ENCODE measurements around the gene MROH8. TPM values are rescaled to one million over a fixed set of nuclear protein-coding genes. Genes with fewer than 3 reads are reported as not detected.

The MROH8 gene
- total RNA-seq, 4 donors from 2014 or later, result 0.59 to 6.8 (median 2.3) TPM

DNA sequence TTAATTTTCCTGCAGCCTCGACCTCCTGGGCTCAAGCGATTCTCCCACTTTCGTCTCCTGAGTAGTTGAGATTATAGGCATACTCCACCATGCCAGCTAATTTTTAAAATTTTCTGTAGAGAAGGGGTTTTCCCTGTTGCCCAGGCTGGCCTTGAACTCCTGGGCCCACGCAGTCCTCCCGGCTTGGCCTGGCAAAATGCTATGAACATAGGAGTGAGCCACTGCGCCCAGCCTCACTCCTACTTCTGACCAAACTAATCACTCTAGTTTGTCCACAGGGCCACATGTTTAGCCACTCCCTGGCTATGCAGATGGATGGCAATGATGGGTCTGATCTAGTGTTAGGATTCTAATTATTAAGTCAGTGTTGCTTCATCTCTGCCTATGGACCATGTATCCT, 32.1 kb downstream of the MROH8 start:
- WGBS, 2 donors, result 96 to 97% methylated on average over 6 of the region's 6 CpGs

DNA sequence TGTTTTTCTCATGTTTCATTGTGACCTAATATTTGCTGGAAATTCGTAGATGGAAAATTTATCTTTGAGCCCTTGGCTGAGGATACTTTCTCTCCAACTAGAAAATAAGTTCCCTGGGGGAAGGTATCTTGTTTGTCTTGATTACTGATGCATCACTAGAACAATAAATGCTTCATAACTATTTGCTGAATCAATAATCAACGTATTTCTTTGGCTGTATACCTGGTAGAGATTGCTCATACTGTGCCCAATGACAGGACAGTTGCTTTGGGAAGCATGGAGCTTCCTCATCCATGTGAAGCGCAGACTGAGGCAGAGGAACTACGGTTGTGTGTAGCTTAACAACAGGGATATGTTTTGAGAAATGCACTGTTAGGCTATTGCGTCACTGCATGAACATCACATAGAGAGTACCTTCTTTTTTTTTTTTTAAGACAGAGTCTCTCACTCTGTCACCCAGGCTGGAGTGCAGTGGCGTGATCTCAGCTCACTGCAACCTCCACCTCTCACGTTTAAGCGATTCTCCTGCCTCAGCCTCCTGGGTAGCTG, 34.4 kb downstream of the MROH8 start:
- intact Hi-C loops (cut with DNase I; ENCODE audit: low total_unique reads), result no loop called here
- H3K4me3 ChIP-seq (ENCODE audit: low read depth, poor library complexity, severe bottlenecking), result no peak overlapping the region
- DNase-seq (ENCODE audit: low spot score in 2 of 2), result no peak
- TF ChIP-seq, protein P1, sequence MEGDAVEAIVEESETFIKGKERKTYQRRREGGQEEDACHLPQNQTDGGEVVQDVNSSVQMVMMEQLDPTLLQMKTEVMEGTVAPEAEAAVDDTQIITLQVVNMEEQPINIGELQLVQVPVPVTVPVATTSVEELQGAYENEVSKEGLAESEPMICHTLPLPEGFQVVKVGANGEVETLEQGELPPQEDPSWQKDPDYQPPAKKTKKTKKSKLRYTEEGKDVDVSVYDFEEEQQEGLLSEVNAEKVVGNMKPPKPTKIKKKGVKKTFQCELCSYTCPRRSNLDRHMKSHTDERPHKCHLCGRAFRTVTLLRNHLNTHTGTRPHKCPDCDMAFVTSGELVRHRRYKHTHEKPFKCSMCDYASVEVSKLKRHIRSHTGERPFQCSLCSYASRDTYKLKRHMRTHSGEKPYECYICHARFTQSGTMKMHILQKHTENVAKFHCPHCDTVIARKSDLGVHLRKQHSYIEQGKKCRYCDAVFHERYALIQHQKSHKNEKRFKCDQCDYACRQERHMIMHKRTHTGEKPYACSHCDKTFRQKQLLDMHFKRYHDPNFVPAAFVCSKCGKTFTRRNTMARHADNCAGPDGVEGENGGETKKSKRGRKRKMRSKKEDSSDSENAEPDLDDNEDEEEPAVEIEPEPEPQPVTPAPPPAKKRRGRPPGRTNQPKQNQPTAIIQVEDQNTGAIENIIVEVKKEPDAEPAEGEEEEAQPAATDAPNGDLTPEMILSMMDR (IDR thresholded peaks at IDR 0.05), result no peak
- TF ChIP-seq POLR2A (IDR thresholded peaks at IDR 0.05), result no peak
- 88 to 89% methylated on average over 8 of the region's 8 CpGs for WGBS, 2 donors

More for the DNA sequence above, 32.1 kb downstream of the MROH8 start:
- intact Hi-C loops (cut with DNase I; ENCODE audit: low total_unique reads), result no loop called here
- TF ChIP-seq, protein P1 (IDR thresholded peaks at IDR 0.05), result no peak
- no peak for TF ChIP-seq POLR2A (IDR thresholded peaks at IDR 0.05)
- H3K4me3 ChIP-seq (ENCODE audit: low read depth, poor library complexity, severe bottlenecking), result no peak overlapping the region
- DNase-seq (ENCODE audit: low spot score in 2 of 2), result no peak

DNA sequence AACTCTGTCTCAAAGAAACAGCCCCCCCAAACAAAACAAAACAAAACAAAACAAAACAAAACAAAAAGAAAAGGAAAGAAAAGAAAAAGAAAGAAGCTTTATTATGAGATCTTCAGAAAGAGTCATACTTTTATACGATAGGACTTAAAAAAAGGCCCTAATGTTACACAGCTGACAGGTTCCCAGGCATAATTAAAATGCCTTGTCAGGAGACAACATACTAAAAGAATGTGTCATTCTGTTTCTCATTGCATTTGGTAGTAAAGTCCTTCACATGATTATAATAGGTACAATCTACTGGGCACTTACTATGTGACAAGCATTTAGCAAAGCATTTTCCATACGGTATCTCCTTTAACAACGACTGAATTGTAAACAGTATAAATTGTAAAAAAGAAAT, 36.6 kb downstream of the MROH8 start:
- no peak for DNase-seq (ENCODE audit: low spot score in 2 of 2)
- 91 to 93% methylated on average over 3 of the region's 3 CpGs for WGBS, 2 donors

DNA sequence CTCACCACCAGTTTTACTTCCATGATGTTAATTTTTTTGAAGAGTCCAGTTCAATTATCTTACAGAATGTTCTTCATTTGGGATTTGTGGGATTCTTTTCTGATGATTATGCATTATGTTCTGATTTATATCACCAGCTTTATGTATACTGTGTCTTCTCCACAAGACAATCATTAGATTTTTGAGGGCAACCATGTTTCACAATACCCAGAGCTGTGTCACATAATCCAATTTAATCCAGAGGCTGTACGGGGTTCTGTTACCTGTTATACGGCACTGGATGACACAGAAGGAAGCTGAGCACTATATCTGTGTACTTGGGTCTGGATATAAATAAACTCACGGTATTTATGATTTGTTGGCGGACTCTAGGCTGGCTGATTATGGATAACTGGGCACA, 41.8 kb downstream of the MROH8 start:
- 93 to 97% methylated on average over 4 of the region's 4 CpGs for WGBS, 2 donors
- no peak for TF ChIP-seq POLR2A (IDR thresholded peaks at IDR 0.05)
- TF ChIP-seq, protein P1 (IDR thresholded peaks at IDR 0.05), result no peak
- no peak for DNase-seq (ENCODE audit: low spot score in 2 of 2)
- intact Hi-C loops (cut with DNase I; ENCODE audit: low total_unique reads), result no loop called here
- no peak overlapping the region for H3K4me3 ChIP-seq (ENCODE audit: low read depth, poor library complexity, severe bottlenecking)

More for the DNA sequence above, 36.6 kb downstream of the MROH8 start:
- intact Hi-C loops (cut with DNase I; ENCODE audit: low total_unique reads), result no loop called here
- TF ChIP-seq, protein P1 (IDR thresholded peaks at IDR 0.05), result no peak
- no peak for TF ChIP-seq POLR2A (IDR thresholded peaks at IDR 0.05)
- H3K4me3 ChIP-seq (ENCODE audit: low read depth, poor library complexity, severe bottlenecking), result no peak overlapping the region

DNA sequence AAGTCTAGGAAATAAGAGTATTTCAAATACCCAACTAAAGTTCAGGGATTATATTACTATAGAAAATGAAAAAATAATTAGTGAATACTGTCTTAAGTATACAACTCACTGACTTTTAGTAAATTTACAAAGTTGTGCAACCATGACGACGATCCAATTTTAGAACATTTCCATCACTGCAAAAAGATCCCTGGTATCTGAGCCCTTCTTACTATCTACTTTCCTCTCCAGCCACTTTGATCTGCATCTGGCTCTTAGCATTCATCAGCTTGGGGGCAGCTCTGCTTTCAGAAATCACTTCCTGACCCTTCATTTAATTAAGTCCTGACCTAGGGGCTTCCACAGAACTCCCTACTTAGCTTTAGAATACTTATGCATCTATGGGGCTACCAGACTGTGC, 45.4 kb downstream of the MROH8 start:
- no peak for DNase-seq (ENCODE audit: low spot score in 2 of 2)
- TF ChIP-seq, protein P1 (IDR thresholded peaks at IDR 0.05), result no peak
- TF ChIP-seq POLR2A (IDR thresholded peaks at IDR 0.05), result no peak
- intact Hi-C loops (cut with DNase I; ENCODE audit: low total_unique reads), result no loop called here
- 94 to 99% methylated on average over 2 of the region's 2 CpGs for WGBS, 2 donors
- H3K4me3 ChIP-seq (ENCODE audit: low read depth, poor library complexity, severe bottlenecking), result no peak overlapping the region

DNA sequence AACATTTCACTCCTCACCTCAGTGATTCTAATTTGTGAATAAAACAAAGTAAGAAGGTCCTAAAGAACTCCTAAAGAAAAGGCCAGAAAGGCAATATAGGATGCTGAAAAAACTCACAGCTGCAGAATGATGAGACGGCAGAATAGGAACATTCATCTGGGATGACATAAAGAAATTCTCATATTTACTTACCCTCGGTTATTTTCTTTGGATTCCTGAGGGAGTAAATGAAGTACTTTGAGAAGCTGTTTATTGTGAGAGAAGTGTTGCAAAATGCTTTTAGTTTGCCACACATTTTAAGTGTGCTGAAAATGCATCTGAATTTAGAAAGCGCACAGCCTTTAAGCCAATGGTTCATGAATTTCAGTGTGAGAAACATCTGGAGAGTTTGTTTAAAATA, 47.9 kb downstream of the MROH8 start:
- intact Hi-C loops (cut with DNase I; ENCODE audit: low total_unique reads), result no loop called here
- WGBS, 2 donors, result 73 to 84% methylated on average over 3 of the region's 3 CpGs
- TF ChIP-seq POLR2A (IDR thresholded peaks at IDR 0.05), result no peak
- TF ChIP-seq, protein P1 (IDR thresholded peaks at IDR 0.05), result no peak
- no peak overlapping the region for H3K4me3 ChIP-seq (ENCODE audit: low read depth, poor library complexity, severe bottlenecking)
- DNase-seq (ENCODE audit: low spot score in 2 of 2), result no peak
